HepG2 (cell line): ENCODE data around the gene MYL6. TPM values are rescaled to one million over a fixed set of nuclear protein-coding genes. Genes with fewer than 3 reads are reported as not detected.

Source experiments
- AGO1 ChIP-seq: fragments of 200-400 bp; formaldehyde crosslinking; IDR thresholded peaks from 2 replicates; pipeline ENCODE4 v1.6.1; 2017; ENCODE audit warnings: mild to moderate bottlenecking, low read depth, low read length, moderate library complexity; ENCODE audit not compliant: poor library complexity, severe bottlenecking
- ATF1 ChIP-seq: IDR thresholded peaks from 2 replicates; pipeline ENCODE4 v1.6.1; 2016; ENCODE audit warnings: mild to moderate bottlenecking, control low read depth
- ATF4 ChIP-seq, 2 experiments: fragments of 450-650 bp in 1 of 2; sonication (generic) in 1 of 2; formaldehyde crosslinking; IDR thresholded peaks; 2 replicates each; pipeline versions ENCODE4 v1.5.0 to v1.8.0; 2020 to 2022; ENCODE audit warnings: mild to moderate bottlenecking in 1 of 2, missing genetic modification reagents in 1 of 2
- CERS6 ChIP-seq: sonication (generic); formaldehyde crosslinking; IDR thresholded peaks from 2 replicates; pipeline ENCODE4 v1.5.0; 2020; ENCODE audit warnings: missing genetic modification reagents
- CREB1 ChIP-seq, 2 experiments: fragments of 450-650 bp in 1 of 2; IDR thresholded peaks; 2 replicates each; pipeline ENCODE4 v1.6.1; 2016 to 2017; ENCODE audit warnings: control low read depth in 1 of 2, mild to moderate bottlenecking in 1 of 2, missing compliant biosample characterization in 1 of 2, missing genetic modification characterization in 1 of 2
- FOXM1 ChIP-seq: sonication (generic); formaldehyde crosslinking; IDR thresholded peaks from 2 replicates; pipeline ENCODE4 v1.5.0; 2020; ENCODE audit warnings: missing genetic modification reagents
- GABPA ChIP-seq, 2 experiments: IDR thresholded peaks; 2 replicates each; pipeline ENCODE4 v1.6.1; 2011 to 2016; ENCODE audit warnings: low read depth in 2 of 2, low read length in 1 of 2, missing biosample characterization in 1 of 2, missing genetic modification characterization in 1 of 2
- GMEB1 ChIP-seq: sonication (generic); formaldehyde crosslinking; IDR thresholded peaks from 2 replicates; pipeline ENCODE4 v1.5.1; 2020; ENCODE audit warnings: missing genetic modification reagents, mild to moderate bottlenecking, borderline replicate concordance
- KLF15 ChIP-seq: sonication (generic); formaldehyde crosslinking; IDR thresholded peaks from 2 replicates; pipeline ENCODE4 v1.8.1; 2023; ENCODE audit warnings: borderline replicate concordance, mild to moderate bottlenecking, inconsistent platforms, missing genetic modification reagents, mixed read lengths
- PRDM10 ChIP-seq: sonication (generic); formaldehyde crosslinking; IDR thresholded peaks from 2 replicates; pipeline ENCODE4 v1.4.0; 2020; ENCODE audit warnings: low read depth, missing genetic modification reagents
- TBX2 ChIP-seq: sonication (generic); formaldehyde crosslinking; IDR thresholded peaks from 2 replicates; pipeline ENCODE4 v1.5.0; 2020; ENCODE audit warnings: missing genetic modification reagents, mild to moderate bottlenecking, borderline replicate concordance
- TRIM24 ChIP-seq: sonication (generic); formaldehyde crosslinking; IDR thresholded peaks from 2 replicates; pipeline ENCODE4 v1.8.0; 2022; ENCODE audit warnings: mild to moderate bottlenecking, missing genetic modification reagents
- U2AF2 ChIP-seq: fragments of 200-400 bp; formaldehyde crosslinking; IDR thresholded peaks from 2 replicates; pipeline ENCODE4 v1.6.1; 2017; ENCODE audit warnings: low read depth, mild to moderate bottlenecking, low read length
- YEATS4 ChIP-seq: sonication (generic); formaldehyde crosslinking; IDR thresholded peaks from 2 replicates; pipeline ENCODE4 v1.4.0; 2020; ENCODE audit warnings: missing genetic modification reagents, borderline replicate concordance
- ZMYM4 ChIP-seq: sonication (generic); formaldehyde crosslinking; IDR thresholded peaks from 2 replicates; pipeline ENCODE4 v1.8.1; 2023; ENCODE audit warnings: mild to moderate bottlenecking, missing genetic modification reagents
- ZNF777 ChIP-seq: sonication (generic); formaldehyde crosslinking; IDR thresholded peaks from 2 replicates; pipeline ENCODE4 v1.4.0; 2020; ENCODE audit warnings: missing genetic modification reagents
- ZSCAN20 ChIP-seq: sonication (generic); formaldehyde crosslinking; IDR thresholded peaks from 2 replicates; pipeline ENCODE4 v1.4.0; 2020; ENCODE audit warnings: missing genetic modification reagents, mild to moderate bottlenecking, borderline replicate concordance
- polyA plus RNA-seq, 8 experiments: library from polyadenylated mRNA; depleted of rRNA in 3 of 8; stranded (reverse) in 7 of 8; unstranded in 1 of 8; fragments of >200 nt; fragmentation: Illumina TruSeq in 4 of 8; extraction: Trizol in 4 of 8; gene quantifications; 2 replicates each; pipeline versions ENCODE4 v1.2.1 to v1.2.3, GENCODE V29; 2011 to 2016; ENCODE audit warnings: low read depth in 4 of 8, missing spikeins in 1 of 8, mixed read lengths in 1 of 8; ENCODE audit not compliant: insufficient read depth in 1 of 8
- total RNA-seq, 5 experiments: library from RNA; depleted of rRNA; stranded (reverse); fragments of >200 nt; fragmentation: Illumina TruSeq; extraction: Trizol; gene quantifications; 2 replicates each; pipeline ENCODE4 v1.2.3, GENCODE V29; 2016; ENCODE audit warnings: low read depth in 1 of 5
- TF ChIP-seq, protein P1 (sequence below): IDR thresholded peaks from 2 replicates; pipeline ENCODE4 v1.6.1; 2016; ENCODE audit warnings: mild to moderate bottlenecking

Gene MYL6
- total and polyA plus RNA-seq, 2 of the 13 experiments (the other 11 are each of a cell fraction or from before 2014, with no cell fraction given) = 1,127 to 1,192 TPM

GRCh38 chr12:56158029-56158925 lies at the start of gene MYL6 (continued):
- peak in 1 of 2 experiments; percentile 35; a peak in 1 of 4 replicates for TF ChIP-seq ATF4 (CRISPR knock-in tag; IDR thresholded peaks at IDR 0.05)
- TF ChIP-seq CREB1 (IDR thresholded peaks at IDR 0.05) = peak; percentile 99
- peak; percentile 90 for TF ChIP-seq CREB1 (CRISPR knock-in tag; IDR thresholded peaks at IDR 0.05)
- no peak for TF ChIP-seq ZSCAN20 (CRISPR knock-in tag)
- no peak for TF ChIP-seq KLF15 (CRISPR knock-in tag)
- TF ChIP-seq TRIM24 = no peak
- TF ChIP-seq GMEB1 (CRISPR knock-in tag) = 0 out of 2 replicates have a peak, but pooled peaks have one; percentile 42
- TF ChIP-seq TBX2 (CRISPR knock-in tag) = 0 out of 2 replicates have a peak, but pooled peaks have one; percentile 6
- TF ChIP-seq FOXM1 = no peak
- peak; percentile 87 for TF ChIP-seq AGO1
- TF ChIP-seq U2AF2 = no peak
- TF ChIP-seq ZNF777 (CRISPR knock-in tag) = no peak
- TF ChIP-seq CERS6 (CRISPR knock-in tag) = no peak
- peak; percentile 94 for TF ChIP-seq PRDM10 (CRISPR knock-in tag)
- TF ChIP-seq YEATS4 (CRISPR knock-in tag) = peak; percentile 40
- TF ChIP-seq ZMYM4 = peak; percentile 36; the same call in 1 of the 2 replicates
- TF ChIP-seq, protein P1, sequence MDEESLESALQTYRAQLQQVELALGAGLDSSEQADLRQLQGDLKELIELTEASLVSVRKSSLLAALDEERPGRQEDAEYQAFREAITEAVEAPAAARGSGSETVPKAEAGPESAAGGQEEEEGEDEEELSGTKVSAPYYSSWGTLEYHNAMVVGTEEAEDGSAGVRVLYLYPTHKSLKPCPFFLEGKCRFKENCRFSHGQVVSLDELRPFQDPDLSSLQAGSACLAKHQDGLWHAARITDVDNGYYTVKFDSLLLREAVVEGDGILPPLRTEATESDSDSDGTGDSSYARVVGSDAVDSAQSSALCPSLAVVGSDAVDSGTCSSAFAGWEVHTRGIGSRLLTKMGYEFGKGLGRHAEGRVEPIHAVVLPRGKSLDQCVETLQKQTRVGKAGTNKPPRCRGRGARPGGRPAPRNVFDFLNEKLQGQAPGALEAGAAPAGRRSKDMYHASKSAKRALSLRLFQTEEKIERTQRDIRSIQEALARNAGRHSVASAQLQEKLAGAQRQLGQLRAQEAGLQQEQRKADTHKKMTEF (CRISPR knock-in tag) = 0 out of 2 replicates have a peak, but pooled peaks have one; percentile 18
- peak; percentile 57; the same call in 1 of the 2 replicates for TF ChIP-seq ATF1 (CRISPR knock-in tag)
- no peak for TF ChIP-seq GABPA (IDR thresholded peaks at IDR 0.05; ENCODE audit: low read depth, low read length)
- TF ChIP-seq GABPA (CRISPR knock-in tag; IDR thresholded peaks at IDR 0.05; ENCODE audit: low read depth) = no peak; the same call in 1 of the 2 replicates
